Fibroblast of lung (primary cell): ENCODE results near the gene TCF12. TPM values are rescaled to one million over a fixed set of nuclear protein-coding genes. Genes with fewer than 3 reads are reported as not detected.

Source experiments
- DNase-seq, 2 donors: peaks; one replicate each; pipeline versions ENCODE4 v3.0.0 to v3.0.0-alpha.2; 2010; ENCODE audit warnings: low read depth in 2 of 2
- H2AFZ ChIP-seq: 2 replicates; pipeline ENCODE4 v1.5.1; 2012; ENCODE audit warnings: low read length, control low read depth, inconsistent platforms
- H3K27ac ChIP-seq: 2 replicates; pipeline ENCODE4 v1.5.1; 2011; ENCODE audit warnings: low read length, control low read depth; ENCODE audit not compliant: insufficient read depth
- H3K27me3 ChIP-seq: 2 replicates; pipeline ENCODE4 v1.5.1; 2011; ENCODE audit warnings: mild to moderate bottlenecking, low read length; ENCODE audit not compliant: control insufficient read depth, insufficient read depth
- H3K36me3 ChIP-seq: 2 replicates; pipeline ENCODE4 v1.5.1; 2011; ENCODE audit warnings: low read length; ENCODE audit not compliant: control insufficient read depth, insufficient read depth
- H3K4me1 ChIP-seq: 2 replicates; pipeline ENCODE4 v1.5.1; 2011; ENCODE audit warnings: low read length; ENCODE audit not compliant: control insufficient read depth, insufficient read depth; ENCODE audit errors: extremely low read depth
- H3K4me2 ChIP-seq: 2 replicates; pipeline ENCODE4 v1.5.1; 2011; ENCODE audit warnings: low read length, control low read depth; ENCODE audit not compliant: insufficient read depth; ENCODE audit errors: extremely low read depth
- H3K4me3 ChIP-seq, 4 experiments: fragments of 200-600 bp in 1 of 4; sonication (generic) in 1 of 4; replicated peaks in 1 of 4; 2 replicates each; pipeline ENCODE4 v1.5.1; 2011 to 2016; ENCODE audit warnings: low read length in 4 of 4, low read depth in 3 of 4, mild to moderate bottlenecking in 3 of 4, control low read depth in 2 of 4, inconsistent platforms in 1 of 4, mixed read lengths in 1 of 4; ENCODE audit not compliant: insufficient read depth in 1 of 4; ENCODE audit errors: control extremely low read depth in 1 of 4
- H3K79me2 ChIP-seq: 2 replicates; pipeline ENCODE4 v1.5.1; 2012; ENCODE audit warnings: mild to moderate bottlenecking, low read length, inconsistent platforms; ENCODE audit not compliant: control insufficient read depth, insufficient read depth
- H3K9ac ChIP-seq: 2 replicates; pipeline ENCODE4 v1.5.1; 2011; ENCODE audit warnings: mild to moderate bottlenecking, low read length, control low read depth; ENCODE audit not compliant: insufficient read depth
- H3K9me3 ChIP-seq: 2 replicates; pipeline ENCODE4 v1.5.1; 2012; ENCODE audit warnings: low read depth, low read length; ENCODE audit not compliant: control insufficient read depth, insufficient read depth
- H4K20me1 ChIP-seq: 2 replicates; pipeline ENCODE4 v1.5.1; 2011; ENCODE audit warnings: low read length; ENCODE audit not compliant: control insufficient read depth, insufficient read depth; ENCODE audit errors: extremely low read depth
- EZH2 ChIP-seq: IDR thresholded peaks from 2 replicates; pipeline ENCODE4 v1.5.1; 2012; ENCODE audit warnings: low read length, control low read depth, mild to moderate bottlenecking; ENCODE audit errors: missing control alignments
- polyA plus RNA-seq, 2 donors: library from polyadenylated mRNA; depleted of rRNA in 1 of 2; stranded (reverse) in 1 of 2; unstranded in 1 of 2; fragments of >200 nt; gene quantifications; 2 replicates each; pipeline ENCODE4 v1.2.1, GENCODE V29; 2011 to 2012; ENCODE audit warnings: missing spikeins in 1 of 2
- total RNA-seq: library from RNA; depleted of rRNA; stranded (reverse); fragments of >200 nt; gene quantifications from 2 replicates; pipeline ENCODE4 v1.2.1, GENCODE V29; 2014
- TF ChIP-seq, protein P1 (sequence below), 2 donors: IDR thresholded peaks in 1 of 2; conservative IDR thresholded peaks in 1 of 2; 1 replicate in 1 of 2; 2 replicates in 1 of 2; pipeline ENCODE4 v1.5.1; 2011 to 2012; ENCODE audit warnings: low read length in 2 of 2, control low read depth in 1 of 2, inconsistent platforms in 1 of 2, low read depth in 1 of 2, mild to moderate bottlenecking in 1 of 2

The TCF12 gene
- total and polyA plus RNA-seq, 2 donors (not counting 1 experiment from before 2014, with no cell fraction given) = 105 to 232 TPM

DNA sequence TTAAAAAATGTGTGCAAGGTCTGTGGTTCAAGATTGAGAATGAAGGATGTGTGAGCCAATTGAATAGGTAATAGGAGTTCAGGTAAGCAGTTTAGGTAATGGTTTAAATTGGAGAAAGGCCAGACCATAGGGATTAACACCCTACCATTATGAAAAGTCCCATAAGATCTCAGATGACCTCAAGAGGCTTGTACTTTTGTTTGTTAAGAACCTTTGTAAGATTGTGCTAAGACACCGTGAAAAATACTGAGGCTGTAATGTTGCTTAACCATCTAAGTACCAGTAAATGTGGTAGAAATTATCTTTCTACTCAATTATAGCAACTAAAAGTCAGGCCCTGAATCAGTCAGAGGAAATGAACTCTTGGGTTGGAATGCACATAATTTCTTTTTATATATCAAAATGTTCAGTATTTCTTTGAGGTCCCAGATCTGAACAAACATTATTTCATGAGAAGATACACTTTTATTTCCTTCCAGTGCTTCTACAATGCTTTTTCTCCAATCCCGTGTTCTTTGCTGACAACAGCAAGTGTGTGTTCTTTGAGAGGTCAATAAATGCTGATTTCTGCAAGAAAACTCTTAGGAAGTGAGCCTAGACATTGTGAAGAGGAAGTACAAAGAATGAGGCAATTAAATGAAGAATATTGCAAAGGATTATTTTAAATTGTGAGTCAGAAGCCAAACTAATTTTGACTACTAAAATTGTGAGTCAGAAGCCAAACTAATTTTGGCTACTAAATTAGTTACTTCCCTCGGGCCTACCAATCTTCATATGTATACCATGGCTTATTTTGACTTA is 66.4 kb downstream of the TCF12 start:
- Histone ChIP-seq H3K9me3 (no peaks in the 10 kb centered on the region), H3K27me3 (no peaks in the 10 kb centered on the region), H3K9ac (no peak overlapping the region), H3K79me2 (peaks cover 65% of the 10 kb centered on the region), H3K4me1 (peaks cover 10% of the 10 kb centered on the region), H3K36me3 (no peaks in the 10 kb centered on the region), H3K4me2 (peak overlapping the region; percentile 32), H3K4me3 (no peak overlapping the region), H4K20me1 (no peaks in the 10 kb centered on the region), H2AFZ (no peak overlapping the region), H3K27ac (peak overlapping the region; percentile 45)
- TF ChIP-seq EZH2 = no peak
- TF ChIP-seq, protein P1, sequence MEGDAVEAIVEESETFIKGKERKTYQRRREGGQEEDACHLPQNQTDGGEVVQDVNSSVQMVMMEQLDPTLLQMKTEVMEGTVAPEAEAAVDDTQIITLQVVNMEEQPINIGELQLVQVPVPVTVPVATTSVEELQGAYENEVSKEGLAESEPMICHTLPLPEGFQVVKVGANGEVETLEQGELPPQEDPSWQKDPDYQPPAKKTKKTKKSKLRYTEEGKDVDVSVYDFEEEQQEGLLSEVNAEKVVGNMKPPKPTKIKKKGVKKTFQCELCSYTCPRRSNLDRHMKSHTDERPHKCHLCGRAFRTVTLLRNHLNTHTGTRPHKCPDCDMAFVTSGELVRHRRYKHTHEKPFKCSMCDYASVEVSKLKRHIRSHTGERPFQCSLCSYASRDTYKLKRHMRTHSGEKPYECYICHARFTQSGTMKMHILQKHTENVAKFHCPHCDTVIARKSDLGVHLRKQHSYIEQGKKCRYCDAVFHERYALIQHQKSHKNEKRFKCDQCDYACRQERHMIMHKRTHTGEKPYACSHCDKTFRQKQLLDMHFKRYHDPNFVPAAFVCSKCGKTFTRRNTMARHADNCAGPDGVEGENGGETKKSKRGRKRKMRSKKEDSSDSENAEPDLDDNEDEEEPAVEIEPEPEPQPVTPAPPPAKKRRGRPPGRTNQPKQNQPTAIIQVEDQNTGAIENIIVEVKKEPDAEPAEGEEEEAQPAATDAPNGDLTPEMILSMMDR (conservative IDR thresholded peaks at IDR 0.05 in 1 of 2, IDR thresholded peaks at IDR 0.05 in 1 of 2; ENCODE audit: low read depth in 1 of 2, low read length in 2 of 2) = no peak
- peak; percentile 39 to 51 for DNase-seq

DNA sequence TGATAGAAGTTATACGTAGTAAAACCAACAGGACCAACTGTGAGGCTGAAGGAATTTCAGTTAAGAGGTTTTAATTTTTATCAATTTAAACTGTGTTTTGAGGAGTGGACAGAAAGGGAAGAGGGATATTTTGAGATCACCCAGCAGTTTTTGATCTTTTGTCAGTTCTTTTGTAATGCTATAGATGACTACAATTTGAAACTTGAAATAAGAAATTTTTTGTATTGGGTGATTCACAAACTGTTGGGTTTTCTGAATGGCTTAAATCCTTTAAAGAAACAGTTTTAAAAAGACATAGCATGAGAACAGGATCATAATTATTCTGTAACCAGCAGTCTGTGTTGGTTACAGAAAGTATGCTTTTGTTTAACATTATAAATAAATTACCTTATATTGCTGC is 67.4 kb downstream of the TCF12 start:
- TF ChIP-seq EZH2 = no peak
- TF ChIP-seq, protein P1 (conservative IDR thresholded peaks at IDR 0.05 in 1 of 2, IDR thresholded peaks at IDR 0.05 in 1 of 2; ENCODE audit: low read depth in 1 of 2, low read length in 2 of 2) = no peak

DNA sequence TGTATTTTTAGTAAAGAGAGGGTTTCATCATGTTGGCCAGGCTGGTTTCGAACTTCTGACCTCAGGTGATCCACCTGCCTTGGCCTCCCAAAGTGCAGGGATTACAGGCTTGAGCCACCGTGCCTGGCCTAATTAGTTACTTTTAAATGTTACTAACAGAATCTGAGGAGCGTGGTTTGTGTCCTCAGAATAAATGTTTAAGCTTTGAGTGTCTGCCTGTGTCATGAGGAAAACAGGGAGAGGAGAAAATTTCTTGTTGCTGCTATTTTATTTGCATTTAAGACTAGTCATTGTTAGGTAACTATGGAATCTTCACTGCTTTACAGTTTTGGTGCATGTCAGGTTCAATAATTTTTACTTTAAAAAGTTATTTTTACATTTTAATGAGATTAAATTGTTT is 68.8 kb downstream of the TCF12 start:
- no peak overlapping the region for H3K4me2 ChIP-seq
- H3K79me2 ChIP-seq = peaks cover 59% of the 10 kb centered on the region
- no peak for TF ChIP-seq EZH2
- TF ChIP-seq, protein P1 (conservative IDR thresholded peaks at IDR 0.05 in 1 of 2, IDR thresholded peaks at IDR 0.05 in 1 of 2; ENCODE audit: low read depth in 1 of 2, low read length in 2 of 2) = no peak
- no peaks in the 10 kb centered on the region for H3K27me3 ChIP-seq
- no peaks in the 10 kb centered on the region for H4K20me1 ChIP-seq
- no peak overlapping the region for H2AFZ ChIP-seq
- H3K4me3 ChIP-seq = no peak overlapping the region
- H3K36me3 ChIP-seq = no peaks in the 10 kb centered on the region
- no peak for DNase-seq
- no peak overlapping the region for H3K27ac ChIP-seq
- peaks cover 10% of the 10 kb centered on the region for H3K4me1 ChIP-seq
- H3K9me3 ChIP-seq = no peaks in the 10 kb centered on the region
- no peak overlapping the region for H3K9ac ChIP-seq

More for the DNA sequence above, 67.4 kb downstream of the TCF12 start:
- no peak overlapping the region for H2AFZ ChIP-seq
- H3K27me3 ChIP-seq = no peaks in the 10 kb centered on the region
- no peaks in the 10 kb centered on the region for H3K36me3 ChIP-seq
- H3K9me3 ChIP-seq = no peaks in the 10 kb centered on the region
- no peak overlapping the region for H3K4me2 ChIP-seq
- no peak for DNase-seq
- H3K79me2 ChIP-seq = peaks cover 62% of the 10 kb centered on the region
- no peaks in the 10 kb centered on the region for H4K20me1 ChIP-seq
- H3K4me3 ChIP-seq = no peak overlapping the region
- H3K27ac ChIP-seq = no peak overlapping the region
- H3K9ac ChIP-seq = no peak overlapping the region
- H3K4me1 ChIP-seq = peaks cover 10% of the 10 kb centered on the region
